Activated CD8-positive, alpha-beta T cell treated with anti-CD3 and anti-CD28 coated beads for 36 hours (primary cell): ENCODE results near the gene C5orf58. TPM values are rescaled to one million over a fixed set of nuclear protein-coding genes. Genes with fewer than 3 reads are reported as not detected.

Experiments
- ATAC-seq: fragments of 200-7000 bp; cut with Tn5 transposase; one replicate; pipeline ENCODE4 v1.10.0; 2021; ENCODE audit warnings: mild to moderate bottlenecking, moderate library complexity
- CTCF ChIA-PET: fragments of 350-600 bp; sonication (Branson Sonifier 250); formaldehyde crosslinking; loops from one replicate; lab custom pipeline; 2021; ENCODE audit warnings: antibody characterized with exemption; lab: Charles Lee
- POLR2A ChIA-PET: fragments of 350-600 bp; sonication (Branson Sonifier 250); formaldehyde crosslinking; loops from one replicate; lab custom pipeline; 2021; ENCODE audit warnings: antibody characterized with exemption; lab: Charles Lee
- DNase-seq: peaks from one replicate; pipeline ENCODE4 v3.0.0-alpha.2; 2020
- H3K27ac Mint-ChIP-seq: one replicate; pipeline ENCODE4 v1.8.0; 2021; ENCODE audit warnings: mild to moderate bottlenecking, mixed read lengths
- H3K27me3 Mint-ChIP-seq: one replicate; pipeline ENCODE4 v1.8.0; 2021; ENCODE audit warnings: mixed read lengths
- H3K36me3 Mint-ChIP-seq: one replicate; pipeline ENCODE4 v1.8.0; 2021; ENCODE audit warnings: low read depth, mixed read lengths
- H3K4me1 Mint-ChIP-seq: one replicate; pipeline ENCODE4 v1.8.0; 2021; ENCODE audit warnings: low read depth, mixed read lengths
- H3K4me3 Mint-ChIP-seq: one replicate; pipeline ENCODE4 v1.8.0; 2021; ENCODE audit warnings: mild to moderate bottlenecking, moderate library complexity, mixed read lengths
- H3K9me3 Mint-ChIP-seq: one replicate; pipeline ENCODE4 v1.8.0; 2021; ENCODE audit warnings: mixed read lengths
- CTCF ChIP-seq: fragments of 200-600 bp; IDR thresholded peaks from one replicate; pipeline ENCODE4 v1.8.0; 2022; ENCODE audit warnings: antibody characterized with exemption, mild to moderate bottlenecking
- intact Hi-C: fragments of 100-400 bp; cut with micrococcal nuclease; formaldehyde crosslinking; loops from one replicate; pipeline ENCODE4 v1.10.0; 2022
- total RNA-seq, 2 experiments: library from RNA; stranded (reverse); gene quantifications; one replicate each; pipeline ENCODE4 v1.2.3, GENCODE V29; 2021

The C5orf58 gene
- total RNA-seq, 2 experiments from 2014 or later: not detected

DNA sequence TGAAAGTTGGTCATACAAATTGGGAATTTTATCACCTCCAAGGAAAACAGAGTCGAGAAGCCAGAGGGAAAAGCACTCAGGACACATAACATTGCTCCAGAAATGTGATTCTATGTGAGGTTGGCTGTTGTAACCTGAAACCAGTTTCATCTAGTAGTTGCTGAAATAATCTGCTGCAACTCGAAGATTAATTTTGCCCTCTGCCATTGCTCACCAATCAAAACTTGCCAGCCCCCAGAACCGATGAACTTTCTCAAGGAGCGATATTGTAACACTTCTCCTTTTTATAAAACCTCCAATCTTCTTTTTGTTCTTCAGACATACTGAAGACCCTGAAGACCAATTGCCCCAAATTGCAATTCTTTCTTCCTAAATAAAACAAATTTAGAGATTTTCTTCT lies 31.1 kb downstream of the C5orf58 start:
- peaks cover 95% of the 10 kb centered on the region for H3K36me3 Mint-ChIP-seq
- intact Hi-C loops: loop anchor here (5.0 kb wide), 1 partner anchor 33 kb away; the partner anchor contains the start of gene LCP2
- H3K4me1 Mint-ChIP-seq: peaks cover 95% of the 10 kb centered on the region
- CTCF ChIA-PET: interaction anchor here (1.6 to 6.1 kb wide), 4 partner anchors 13 to 157 kb away, joined by 4 to 133 read pairs (median 98); partner anchors contain the start of gene LCP2
- no peak for TF ChIP-seq CTCF
- no peak for ATAC-seq
- H3K27me3 Mint-ChIP-seq: no peaks in the 10 kb centered on the region
- H3K4me3 Mint-ChIP-seq: no peak overlapping the region
- DNase-seq: no peak
- peak overlapping the region; percentile 96 for H3K27ac Mint-ChIP-seq
- POLR2A ChIA-PET: interaction anchor here (1.2 to 7.0 kb wide), 4 partner anchors 9 to 71 kb away, joined by 3 to 150 read pairs (median 4); partner anchors contain the start of gene LCP2
- no peaks in the 10 kb centered on the region for H3K9me3 Mint-ChIP-seq

DNA sequence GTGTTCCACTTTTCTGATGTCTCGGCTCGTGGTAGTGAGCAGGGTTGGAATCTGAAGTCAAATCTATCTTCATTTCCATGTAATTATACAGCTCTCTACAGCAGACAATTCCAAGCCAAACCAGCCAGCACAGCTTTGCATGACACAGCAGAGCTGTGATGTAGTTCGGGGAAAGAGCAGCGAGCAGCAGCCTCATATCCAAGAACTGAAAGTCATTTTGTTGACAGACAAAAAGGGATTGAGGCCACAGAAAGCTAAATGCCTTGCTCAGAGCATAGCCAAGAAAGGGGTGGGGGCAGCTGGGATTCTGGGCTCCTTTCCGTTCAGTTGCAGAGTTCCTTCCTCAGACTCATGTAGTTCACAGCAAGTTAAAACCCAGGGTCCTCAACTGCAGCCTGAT lies 32.7 kb downstream of the C5orf58 start:
- no peaks in the 10 kb centered on the region for H3K9me3 Mint-ChIP-seq
- peaks cover 94% of the 10 kb centered on the region for H3K4me1 Mint-ChIP-seq
- ChIA-PET CTCF (interaction anchor here (0.9 to 6.1 kb wide), 11 partner anchors 11 to 156 kb away, joined by 3 to 133 read pairs (median 11); partner anchors contain the start of gene LCP2), POLR2A (interaction anchor here (0.8 to 7.0 kb wide), 10 partner anchors 9 to 73 kb away, joined by 3 to 150 read pairs (median 6); partner anchors contain the start of gene LCP2)
- peak overlapping the region; percentile 93 for H3K27ac Mint-ChIP-seq
- H3K36me3 Mint-ChIP-seq: peaks cover 93% of the 10 kb centered on the region
- peak; percentile 23 for DNase-seq
- no peaks in the 10 kb centered on the region for H3K27me3 Mint-ChIP-seq
- intact Hi-C loops: no loop called here
- TF ChIP-seq CTCF: no peak
- H3K4me3 Mint-ChIP-seq: no peak overlapping the region
- ATAC-seq: no peak

DNA sequence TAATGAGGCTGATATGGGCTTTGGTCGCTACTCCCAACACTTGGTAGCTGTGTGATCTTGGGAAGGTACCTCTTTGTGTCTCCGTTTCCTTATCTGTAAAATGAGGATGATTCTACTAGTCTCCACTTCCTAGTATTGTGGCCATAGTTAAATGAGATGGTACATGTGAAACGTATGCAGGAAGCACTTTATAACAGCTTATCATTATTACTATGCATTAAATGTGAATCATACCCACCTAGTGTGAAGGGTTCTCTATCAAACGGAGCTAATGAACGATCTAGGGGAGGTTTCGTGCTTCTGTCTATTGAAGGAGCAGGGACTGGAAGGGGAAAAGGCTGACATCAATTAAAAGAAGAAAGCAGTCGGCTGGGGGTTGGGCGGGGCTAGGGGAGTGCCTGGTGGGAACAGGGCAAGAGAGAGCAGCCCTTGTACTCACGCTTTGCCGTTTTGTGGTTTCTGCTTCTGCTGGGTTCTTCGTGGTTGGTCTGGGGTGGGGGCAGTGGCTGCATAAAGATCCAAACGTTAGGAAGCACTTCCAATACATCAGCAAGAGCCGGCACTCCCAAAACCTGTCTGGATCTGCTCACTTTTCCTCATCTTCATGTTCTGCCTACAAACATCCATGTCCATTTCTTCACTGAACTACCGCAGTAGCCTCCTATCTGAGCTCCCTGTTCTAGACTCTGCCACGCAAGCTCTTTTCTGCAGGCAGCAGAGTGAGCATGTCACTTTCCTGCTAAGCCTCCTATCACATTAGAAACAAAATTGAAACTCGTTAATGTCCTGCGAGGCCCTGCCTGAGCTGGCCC lies 34.0 kb downstream of the C5orf58 start:
- intact Hi-C loops: no loop called here
- no peaks in the 10 kb centered on the region for H3K27me3 Mint-ChIP-seq
- H3K9me3 Mint-ChIP-seq: no peaks in the 10 kb centered on the region
- peak overlapping the region; percentile 56 for H3K4me3 Mint-ChIP-seq
- ChIA-PET CTCF (interaction anchor here (0.8 to 6.1 kb wide), 21 partner anchors 7 to 152 kb away, joined by 3 to 133 read pairs (median 7); partner anchors contain the start of gene LCP2), POLR2A (interaction anchor here (0.7 to 7.0 kb wide), 15 partner anchors 8 to 72 kb away, joined by 3 to 150 read pairs (median 6); partner anchors contain the start of gene LCP2)
- no peak for TF ChIP-seq CTCF
- peak overlapping the region; percentile 93 for H3K27ac Mint-ChIP-seq
- DNase-seq (peak; percentile 81), ATAC-seq (peak; percentile 46)
- H3K36me3 Mint-ChIP-seq: peaks cover 94% of the 10 kb centered on the region
- H3K4me1 Mint-ChIP-seq: peaks cover 97% of the 10 kb centered on the region

DNA sequence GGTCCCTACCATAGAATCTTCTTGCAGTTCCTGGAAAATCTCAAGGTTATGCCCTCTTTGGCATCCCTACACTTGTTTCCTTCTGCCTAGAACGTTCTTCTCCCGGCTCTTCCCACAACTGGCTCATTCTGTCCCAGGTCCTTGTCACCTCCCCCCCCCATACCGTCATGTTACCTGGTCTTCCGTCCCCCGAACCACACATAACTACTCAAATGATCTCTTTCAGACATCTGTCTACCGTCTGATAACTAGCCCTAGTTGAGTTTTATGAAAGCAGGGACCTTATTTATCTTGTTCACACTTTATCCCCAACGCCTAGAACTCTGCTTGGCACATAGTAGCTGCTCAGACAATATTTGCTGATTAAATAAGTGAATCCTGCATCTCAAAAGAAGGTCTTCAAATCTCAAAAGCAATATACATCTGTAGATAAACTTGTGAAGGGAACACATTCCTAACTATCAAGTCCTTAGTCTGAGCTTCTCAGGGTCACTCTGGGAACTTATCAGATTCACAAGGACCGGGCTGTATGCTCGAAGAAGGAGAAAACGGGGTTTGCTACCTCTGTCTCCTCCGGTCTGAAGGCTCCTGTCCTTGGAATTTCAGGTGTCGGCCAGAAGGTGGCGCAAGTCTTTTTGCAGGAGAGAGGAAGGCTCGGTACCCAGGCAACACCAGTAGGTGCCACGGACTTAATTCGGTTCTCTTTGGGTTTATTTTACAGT lies 34.8 kb downstream of the C5orf58 start:
- ChIA-PET POLR2A (interaction anchor here (0.8 to 7.0 kb wide), 11 partner anchors 8 to 72 kb away, joined by 3 to 150 read pairs (median 9); partner anchors contain the start of gene LCP2), CTCF (interaction anchor here (0.8 to 6.1 kb wide), 20 partner anchors 8 to 82 kb away, joined by 3 to 133 read pairs (median 8); partner anchors contain the start of gene LCP2)
- no peaks in the 10 kb centered on the region for H3K27me3 Mint-ChIP-seq
- no peaks in the 10 kb centered on the region for H3K9me3 Mint-ChIP-seq
- peak overlapping the region; percentile 56 for H3K4me3 Mint-ChIP-seq
- TF ChIP-seq CTCF: peak; percentile 91
- intact Hi-C loops: loop anchor here (2.0 kb wide), 1 partner anchor 67 kb away; no protein-coding TSS in a partner anchor
- H3K27ac Mint-ChIP-seq: peak overlapping the region; percentile 93
- DNase-seq (peak; percentile 84), ATAC-seq (peak; percentile 26)
- peaks cover 95% of the 10 kb centered on the region for H3K4me1 Mint-ChIP-seq
- H3K36me3 Mint-ChIP-seq: peaks cover 93% of the 10 kb centered on the region
